NCI-H1048 (cell line): Measurements from ENCODE around the gene GOLGA2.
A peak's percentile ranks its signal among the peaks of the same experiment; 100 is the strongest.

Source experiments
- DNase-seq: peaks from one replicate; lab custom pipeline; 2025; lab: John Stamatoyannopoulos, UW

Gene GOLGA2

GRCh38 chr9:128257086-128257825 lies 18.6 kb downstream of the GOLGA2 start:
- no peak for DNase-seq

GRCh38 chr9:128254855-128255759 lies 20.7 kb downstream of the GOLGA2 start:
- DNase-seq = peak; percentile 23

DNA sequence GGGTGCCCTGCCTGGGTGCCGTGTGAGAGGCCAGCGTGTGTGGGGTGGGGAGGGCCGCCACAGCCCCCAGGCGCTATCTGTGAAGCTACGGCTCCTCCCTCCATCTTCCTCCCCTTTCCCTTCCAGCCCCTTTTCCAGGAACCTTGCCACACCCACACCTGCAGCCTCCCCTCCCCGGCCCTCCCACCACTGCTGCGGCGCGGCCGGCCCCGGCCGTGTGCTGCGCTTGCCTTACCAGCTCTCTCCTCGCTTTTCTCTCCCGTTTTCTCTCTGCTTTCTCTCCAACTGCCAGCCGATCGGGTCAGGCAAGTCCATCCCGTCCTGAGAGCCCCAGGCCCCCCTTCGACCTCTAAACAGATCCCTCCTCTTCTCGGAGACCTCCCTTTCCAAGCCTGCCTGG lies 21.4 kb downstream of the GOLGA2 start:
- DNase-seq = no peak

GRCh38 chr9:128253991-128254346 lies 21.8 kb downstream of the GOLGA2 start:
- DNase-seq = no peak

DNA sequence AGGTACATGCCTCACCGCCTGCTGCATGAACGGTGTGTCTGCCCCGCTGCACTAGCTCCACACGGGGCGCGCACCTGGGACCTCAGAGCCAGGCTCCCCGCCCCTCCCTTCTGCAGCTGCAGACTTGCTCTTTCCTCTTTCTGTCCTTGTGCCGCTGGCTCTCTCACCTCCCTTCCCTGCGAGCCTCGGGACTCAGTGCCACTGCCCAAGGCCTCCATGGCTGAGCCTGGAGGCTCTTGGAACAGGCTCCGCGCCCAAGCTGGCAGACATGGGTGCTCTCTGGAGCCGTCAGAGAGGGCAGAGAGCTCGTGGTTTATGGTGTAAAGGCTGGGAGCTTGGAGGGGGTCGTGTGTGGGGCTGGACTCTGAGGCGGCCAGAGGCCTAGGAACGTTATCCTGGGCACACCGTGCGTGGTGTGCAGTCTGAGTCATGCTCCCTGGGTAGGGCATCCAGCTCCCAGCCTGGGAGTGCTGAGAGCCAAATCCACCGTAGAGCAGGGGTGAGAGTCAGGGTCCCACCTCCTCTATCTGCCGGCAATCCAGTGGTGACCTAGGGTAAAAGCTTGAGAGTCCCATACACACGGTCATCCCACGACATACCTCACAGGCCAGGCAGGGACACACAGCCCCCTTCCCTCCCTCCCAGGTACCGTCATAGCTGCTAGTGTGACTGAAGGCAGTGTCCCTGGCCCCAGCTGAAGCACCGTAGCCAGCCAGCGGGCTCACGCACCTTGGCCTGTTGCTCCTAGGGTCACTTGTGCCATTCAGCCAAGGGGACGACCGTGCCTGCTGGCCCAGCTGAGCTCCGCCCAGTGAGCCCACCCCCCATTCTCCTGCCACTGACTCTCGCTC lies 22.4 kb downstream of the GOLGA2 start:
- DNase-seq = no peak

- DNase-seq = no peak
Observed at GRCh38 chr9:128252317-128253139, 23.3 kb downstream of the GOLGA2 start.

DNA sequence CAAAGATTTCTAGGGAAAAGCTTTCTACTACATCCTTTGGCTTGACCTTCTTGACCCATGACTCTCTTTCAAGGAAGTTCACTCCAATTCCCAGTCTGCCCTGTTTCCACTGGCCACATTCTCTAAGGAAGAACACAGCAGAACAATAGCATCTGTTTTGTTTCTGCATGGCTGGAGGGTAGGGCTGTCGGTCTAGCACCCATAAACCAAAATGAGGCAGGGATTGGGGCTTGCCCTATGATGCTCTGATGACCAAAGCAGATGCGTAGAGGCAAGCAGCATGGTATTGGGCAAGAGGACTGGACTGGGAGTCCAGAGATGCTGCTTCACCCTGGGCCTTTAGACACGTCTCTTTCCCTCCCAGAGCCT lies 24.1 kb downstream of the GOLGA2 start:
- no peak for DNase-seq

DNA sequence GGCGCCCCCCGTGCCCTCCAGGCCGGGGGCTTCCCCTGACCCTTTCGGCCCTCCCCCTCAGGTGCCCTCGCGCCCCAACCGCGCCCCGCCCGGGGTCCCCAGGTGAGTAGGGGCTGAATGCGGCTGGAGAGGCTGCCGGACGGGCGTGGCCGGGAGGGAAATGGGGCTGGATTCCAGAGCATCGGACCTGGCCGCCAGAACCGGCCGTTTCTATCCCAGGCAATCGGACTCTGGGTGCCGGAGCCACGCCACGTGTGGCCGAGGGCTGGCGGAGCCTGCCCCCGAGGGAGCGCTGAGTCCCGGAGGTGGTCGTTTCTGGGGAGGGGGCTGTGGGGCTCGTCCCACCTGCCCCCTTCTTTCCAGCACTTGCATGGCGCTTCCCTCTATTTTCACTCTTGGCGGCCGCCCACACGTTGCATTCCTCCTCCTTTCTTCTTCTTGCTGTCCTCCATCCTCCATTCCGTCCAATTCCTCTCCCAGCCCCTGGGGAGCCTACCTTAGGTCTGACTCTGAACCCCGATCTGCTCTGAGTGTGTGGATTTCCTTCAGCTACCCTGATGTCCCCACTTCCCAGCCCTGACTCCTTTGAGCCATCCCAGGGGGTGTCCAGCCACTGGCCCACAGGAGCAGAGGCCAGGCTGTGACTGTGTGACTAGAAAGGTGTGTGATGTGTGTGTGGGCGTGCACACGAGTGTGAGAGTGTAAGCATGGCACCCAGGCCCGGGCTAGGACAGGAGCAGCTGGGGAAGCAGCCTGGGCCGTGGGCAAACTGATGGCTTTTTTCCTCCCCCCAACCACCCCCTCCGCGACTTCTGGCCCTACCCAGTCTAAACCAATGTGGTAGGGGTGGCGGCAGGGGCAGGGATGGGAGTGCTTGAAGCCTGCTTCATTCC lies 24.7 kb downstream of the GOLGA2 start:
- DNase-seq = no peak

DNA sequence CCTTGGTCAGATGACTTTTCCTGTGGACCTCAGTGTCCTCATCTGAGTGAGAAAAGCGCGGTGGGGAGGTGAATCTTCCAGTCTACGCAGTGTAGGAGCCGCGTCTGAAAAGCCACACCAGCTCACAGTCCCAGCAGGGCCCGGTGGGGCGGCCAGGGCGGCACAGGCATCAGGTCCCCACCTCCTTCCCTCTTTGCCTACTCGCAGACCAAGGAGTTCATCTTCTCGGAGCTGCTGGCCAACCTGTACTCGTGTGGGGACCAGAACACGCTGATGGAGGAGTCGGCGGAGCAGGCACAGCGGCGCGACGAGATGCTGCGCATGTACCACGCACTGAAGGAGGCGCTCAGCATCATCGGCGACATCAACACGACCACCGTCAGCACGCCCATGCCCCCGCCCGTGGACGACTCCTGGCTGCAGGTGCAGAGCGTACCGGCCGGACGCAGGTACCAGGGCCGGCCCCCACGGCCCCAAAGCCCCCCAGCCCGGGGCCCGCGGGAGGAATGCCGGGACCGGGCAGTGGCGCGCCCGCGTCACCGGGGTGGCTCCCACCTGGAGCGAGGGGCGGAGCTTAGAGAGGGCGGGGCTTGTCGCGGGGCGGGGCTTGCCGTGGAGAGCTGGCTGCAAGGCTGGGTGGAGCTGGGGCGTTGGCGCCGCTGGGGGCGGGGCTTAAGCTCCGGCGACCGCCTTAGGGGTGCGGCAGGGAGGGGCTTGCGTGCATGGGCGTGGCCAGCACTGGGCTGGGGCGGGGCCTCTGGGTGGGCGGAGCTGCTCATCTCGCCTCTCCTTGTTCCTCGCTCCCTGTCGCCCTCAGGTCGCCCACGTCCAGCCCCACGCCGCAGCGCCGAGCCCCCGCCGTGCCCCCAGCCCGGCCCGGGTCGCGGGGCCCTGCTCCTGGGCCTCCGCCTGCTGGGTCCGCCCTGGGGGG lies 25.6 kb downstream of the GOLGA2 start:
- peak; percentile 76 for DNase-seq

DNA sequence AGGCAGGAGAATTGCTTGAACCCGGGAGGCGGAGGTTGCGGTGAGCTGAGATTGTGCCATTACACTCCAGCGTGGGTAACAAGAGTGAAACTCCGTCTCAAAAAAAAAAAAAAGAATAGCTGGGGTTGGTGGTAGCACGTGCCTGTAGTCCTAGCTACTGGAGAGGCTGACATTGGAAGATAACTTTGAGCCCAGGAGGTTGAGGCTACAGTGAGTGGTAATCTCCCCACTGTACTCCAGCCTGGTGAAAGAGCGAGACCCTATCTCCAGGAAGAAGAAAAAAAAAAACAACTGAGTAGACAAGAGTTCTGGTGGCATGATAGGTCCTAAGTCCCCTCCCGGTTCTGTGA lies 26.3 kb downstream of the GOLGA2 start:
- DNase-seq = no peak

GRCh38 chr9:128247226-128247803 lies 28.5 kb downstream of the GOLGA2 start:
- DNase-seq = no peak

DNA sequence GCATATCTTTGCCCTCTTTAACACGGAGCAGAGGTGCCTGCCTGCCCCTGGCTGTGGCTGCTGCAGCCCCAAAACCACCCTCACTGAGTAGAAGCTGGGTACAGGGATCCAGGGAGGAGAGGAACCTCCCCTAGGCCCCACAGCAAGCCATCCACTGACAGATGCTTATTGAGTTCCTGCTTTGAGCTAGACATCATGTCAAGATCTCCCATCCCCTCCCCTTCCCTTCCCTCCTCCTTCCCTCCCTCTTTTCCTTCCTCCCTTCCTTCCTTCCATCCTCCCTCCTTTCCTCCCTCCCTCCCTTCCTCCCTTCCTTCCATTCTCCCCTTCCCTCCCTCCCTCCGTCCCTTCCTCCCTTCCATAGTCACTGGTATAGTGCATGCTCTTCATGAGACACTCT lies 29.3 kb downstream of the GOLGA2 start:
- DNase-seq = no peak

GRCh38 chr9:128245421-128246151 lies 30.2 kb downstream of the GOLGA2 start:
- no peak for DNase-seq

GRCh38 chr9:128244837-128245231 lies 31.0 kb downstream of the GOLGA2 start:
- DNase-seq = no peak

GRCh38 chr9:128244091-128244836 lies 31.5 kb downstream of the GOLGA2 start:
- no peak for DNase-seq

- no peak for DNase-seq
Observed at GRCh38 chr9:128243215-128244018, 32.4 kb downstream of the GOLGA2 start.

DNA sequence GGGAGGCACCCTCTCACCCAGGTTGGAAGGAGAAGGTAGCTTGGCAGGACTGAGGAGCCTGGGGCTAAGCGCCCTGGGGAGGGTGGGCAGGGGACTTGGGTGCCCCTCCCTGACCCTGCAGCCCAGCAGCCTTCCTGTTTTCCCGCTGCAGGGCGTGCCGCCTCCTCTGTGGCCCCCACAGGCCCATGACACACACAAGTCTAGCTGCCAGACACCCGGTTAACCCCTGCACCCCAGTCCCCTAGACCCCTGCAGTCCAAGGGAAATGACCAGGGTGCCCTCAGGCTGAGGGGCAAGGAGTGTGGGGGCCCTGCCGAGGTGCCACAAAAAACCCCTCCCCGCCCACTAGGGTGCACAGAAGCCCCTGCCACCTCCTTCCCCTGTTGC lies 33.0 kb downstream of the GOLGA2 start:
- no peak for DNase-seq
